Medulla oblongata (tissue), 1 donor: ENCODE data around the gene UBTFL1.
"Not testable (repeated sequence)": the region's sequence is repeated elsewhere in the genome, so short reads cannot be mapped to it uniquely, and the experiment has no call there.

Experiments
- DNase-seq: peaks from one replicate; pipeline ENCODE4 v3.0.0-alpha.2; 2015; ENCODE audit errors: extremely low spot score

Gene UBTFL1

GRCh38 chr11:90085650-90086049 lies at the start of gene UBTFL1:
UBTFL1 (plus strand) TSS chr11:90085950; CDS start chr11:90085950, 0 bp downstream.
- not testable (repeated sequence) for DNase-seq

GRCh38 chr11:90051591-90052209 lies 34.0 kb upstream of the UBTFL1 start:
- DNase-seq, result not testable (repeated sequence)

- DNase-seq, result not testable (repeated sequence)
These were observed 33.4 kb upstream of the UBTFL1 start for GRCh38 chr11:90052311-90052710.

- not testable (repeated sequence) for DNase-seq
These were observed 32.2 kb upstream of the UBTFL1 start for GRCh38 chr11:90053545-90053944.

GRCh38 chr11:90088731-90089130 lies 3.0 kb downstream of the UBTFL1 start:
- not testable (repeated sequence) for DNase-seq

GRCh38 chr11:90095230-90095924 lies 9.6 kb downstream of the UBTFL1 start:
- not testable (repeated sequence) for DNase-seq

GRCh38 chr11:90098261-90098660 lies 12.5 kb downstream of the UBTFL1 start:
- peak; percentile 69 for DNase-seq

GRCh38 chr11:90100431-90100830 lies 14.7 kb downstream of the UBTFL1 start:
- no peak for DNase-seq

GRCh38 chr11:90113541-90113940 lies 27.8 kb downstream of the UBTFL1 start:
- DNase-seq, result no peak

- DNase-seq, result no peak
These were observed 34.4 kb downstream of the UBTFL1 start for GRCh38 chr11:90120191-90120590.

GRCh38 chr11:90124371-90124770 lies 38.6 kb downstream of the UBTFL1 start:
- no peak for DNase-seq

- DNase-seq, result no peak
These were observed 39.2 kb downstream of the UBTFL1 start for GRCh38 chr11:90124946-90125345.

GRCh38 chr11:90133560-90134477 lies 48.1 kb downstream of the UBTFL1 start:
- no peak for DNase-seq

GRCh38 chr11:90134478-90135003 lies 48.8 kb downstream of the UBTFL1 start, which contains the start of gene NAALAD2:
NAALAD2 (plus strand) TSS chr11:90134663; CDS start chr11:90134759, 96 bp downstream.
- DNase-seq, result peak; percentile 62

- no peak for DNase-seq
These were observed 49.3 kb downstream of the UBTFL1 start for GRCh38 chr11:90135016-90135415.
